ENCODE results near the gene CRAMP1. TPM values are rescaled to one million over a fixed set of nuclear protein-coding genes. Genes with fewer than 3 reads are reported as not detected.

CRAMP1 gene
- total RNA-seq, 1 donor from 2014 or later: 18.0 TPM

DNA sequence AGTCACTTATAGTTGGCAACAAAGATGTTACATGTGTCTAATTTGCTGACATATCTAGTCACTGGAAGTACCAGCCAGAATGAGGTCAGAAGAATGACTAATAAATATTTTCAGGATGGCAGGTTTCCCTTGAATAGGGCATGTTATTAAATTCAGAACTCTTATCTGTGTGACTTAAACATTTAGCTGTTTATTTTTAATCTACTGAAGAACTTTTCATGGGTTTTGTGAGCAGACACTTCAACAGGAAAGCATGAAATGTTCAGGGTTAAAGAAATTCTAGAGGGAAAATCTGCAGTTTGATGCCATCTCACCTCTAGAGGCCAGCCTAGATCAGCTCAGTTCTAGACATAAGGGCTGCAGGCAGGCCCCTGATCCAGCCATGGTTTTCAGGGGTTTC lies 79.1 kb downstream of the CRAMP1 start:
- Histone ChIP-seq H3K9ac (ENCODE audit: low read length) (peak overlapping the region; percentile 69), H2AFZ (ENCODE audit: low read depth, low read length) (no peak overlapping the region), H3K36me3 (ENCODE audit: insufficient read depth, low read length) (peaks cover 44% of the 10 kb centered on the region), H3K4me1 (ENCODE audit: insufficient read depth, low read length) (peaks cover 49% of the 10 kb centered on the region), H3K4me2 (ENCODE audit: low read length) (peak overlapping the region; percentile 82), H3K27me3 (ENCODE audit: insufficient read depth, low read length) (no peaks in the 10 kb centered on the region), H3K9me3 (ENCODE audit: insufficient read depth, low read depth, low read length) (no peaks in the 10 kb centered on the region), H3K79me2 (ENCODE audit: insufficient read depth, low read length) (peaks cover 88% of the 10 kb centered on the region), H3K4me3 (ENCODE audit: insufficient read depth, low read depth, low read length) (no peak overlapping the region), H4K20me1 (ENCODE audit: insufficient read depth, low read length) (peaks cover 14% of the 10 kb centered on the region), H3K27ac (ENCODE audit: low read depth, low read length) (peak overlapping the region; percentile 97)
- FAIRE-seq: no peak
- H3K36me3 Mint-ChIP-seq (ENCODE audit: low read depth, unreplicated experiment): peaks cover 39% of the 10 kb centered on the region
- TF ChIP-seq, protein P1, sequence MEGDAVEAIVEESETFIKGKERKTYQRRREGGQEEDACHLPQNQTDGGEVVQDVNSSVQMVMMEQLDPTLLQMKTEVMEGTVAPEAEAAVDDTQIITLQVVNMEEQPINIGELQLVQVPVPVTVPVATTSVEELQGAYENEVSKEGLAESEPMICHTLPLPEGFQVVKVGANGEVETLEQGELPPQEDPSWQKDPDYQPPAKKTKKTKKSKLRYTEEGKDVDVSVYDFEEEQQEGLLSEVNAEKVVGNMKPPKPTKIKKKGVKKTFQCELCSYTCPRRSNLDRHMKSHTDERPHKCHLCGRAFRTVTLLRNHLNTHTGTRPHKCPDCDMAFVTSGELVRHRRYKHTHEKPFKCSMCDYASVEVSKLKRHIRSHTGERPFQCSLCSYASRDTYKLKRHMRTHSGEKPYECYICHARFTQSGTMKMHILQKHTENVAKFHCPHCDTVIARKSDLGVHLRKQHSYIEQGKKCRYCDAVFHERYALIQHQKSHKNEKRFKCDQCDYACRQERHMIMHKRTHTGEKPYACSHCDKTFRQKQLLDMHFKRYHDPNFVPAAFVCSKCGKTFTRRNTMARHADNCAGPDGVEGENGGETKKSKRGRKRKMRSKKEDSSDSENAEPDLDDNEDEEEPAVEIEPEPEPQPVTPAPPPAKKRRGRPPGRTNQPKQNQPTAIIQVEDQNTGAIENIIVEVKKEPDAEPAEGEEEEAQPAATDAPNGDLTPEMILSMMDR (IDR thresholded peaks at IDR 0.05; ENCODE audit: insufficient read depth, low read depth, low read length): peak; percentile 18
- no peak for TF ChIP-seq EZH2 (IDR thresholded peaks at IDR 0.05; ENCODE audit: insufficient read depth, low read length)
- H3K4me3 Mint-ChIP-seq (ENCODE audit: unreplicated experiment): no peak overlapping the region
- DNase-seq (ENCODE audit: low read depth): peak; percentile 66
- peaks cover 53% of the 10 kb centered on the region for H3K4me1 Mint-ChIP-seq (ENCODE audit: low read depth, unreplicated experiment)
- peak overlapping the region; percentile 83 for H3K27ac Mint-ChIP-seq (ENCODE audit: unreplicated experiment)
- no peaks in the 10 kb centered on the region for H3K9me3 Mint-ChIP-seq (ENCODE audit: unreplicated experiment)
- H3K27me3 Mint-ChIP-seq (ENCODE audit: low read depth, unreplicated experiment): no peaks in the 10 kb centered on the region

DNA sequence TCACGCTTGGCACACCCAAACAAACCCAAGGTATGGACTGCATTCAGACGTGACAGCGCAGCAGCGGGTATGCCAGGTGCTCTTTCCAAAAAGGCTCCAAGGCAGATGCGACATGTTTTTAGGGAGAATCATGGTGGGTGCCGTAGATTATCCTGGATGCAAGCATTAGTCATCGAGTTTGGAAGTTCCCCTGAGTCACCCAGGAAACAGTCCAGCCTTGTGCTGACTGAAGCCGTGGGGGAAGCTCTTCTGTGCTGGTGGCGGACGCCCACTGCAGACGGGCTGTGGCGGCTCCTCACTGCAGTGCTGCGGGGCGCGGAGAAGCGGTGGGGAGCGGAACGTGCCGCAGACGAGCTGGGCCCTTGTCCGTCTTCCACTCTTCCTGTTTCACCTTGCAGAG lies 79.8 kb downstream of the CRAMP1 start:
- H3K9me3 Mint-ChIP-seq (ENCODE audit: unreplicated experiment): no peaks in the 10 kb centered on the region
- Histone ChIP-seq H4K20me1 (ENCODE audit: insufficient read depth, low read length) (peaks cover 20% of the 10 kb centered on the region), H3K27me3 (ENCODE audit: insufficient read depth, low read length) (no peaks in the 10 kb centered on the region), H3K4me3 (ENCODE audit: insufficient read depth, low read depth, low read length) (peak overlapping the region; percentile 37), H3K4me1 (ENCODE audit: insufficient read depth, low read length) (peaks cover 49% of the 10 kb centered on the region), H3K4me2 (ENCODE audit: low read length) (peak overlapping the region; percentile 82), H3K27ac (ENCODE audit: low read depth, low read length) (peak overlapping the region; percentile 97), H3K9ac (ENCODE audit: low read length) (peak overlapping the region; percentile 69), H3K36me3 (ENCODE audit: insufficient read depth, low read length) (peaks cover 45% of the 10 kb centered on the region), H3K79me2 (ENCODE audit: insufficient read depth, low read length) (peaks cover 88% of the 10 kb centered on the region), H2AFZ (ENCODE audit: low read depth, low read length) (no peak overlapping the region), H3K9me3 (ENCODE audit: insufficient read depth, low read depth, low read length) (peaks cover 3% of the 10 kb centered on the region)
- H3K36me3 Mint-ChIP-seq (ENCODE audit: low read depth, unreplicated experiment): peaks cover 41% of the 10 kb centered on the region
- FAIRE-seq (peak; percentile 94), DNase-seq (ENCODE audit: low read depth) (peak; percentile 92)
- peak overlapping the region; percentile 83 for H3K27ac Mint-ChIP-seq (ENCODE audit: unreplicated experiment)
- no peaks in the 10 kb centered on the region for H3K27me3 Mint-ChIP-seq (ENCODE audit: low read depth, unreplicated experiment)
- peaks cover 53% of the 10 kb centered on the region for H3K4me1 Mint-ChIP-seq (ENCODE audit: low read depth, unreplicated experiment)
- H3K4me3 Mint-ChIP-seq (ENCODE audit: unreplicated experiment): no peak overlapping the region
- no peak for TF ChIP-seq EZH2 (IDR thresholded peaks at IDR 0.05; ENCODE audit: insufficient read depth, low read length)
- TF ChIP-seq, protein P1 (IDR thresholded peaks at IDR 0.05; ENCODE audit: insufficient read depth, low read depth, low read length): no peak

DNA sequence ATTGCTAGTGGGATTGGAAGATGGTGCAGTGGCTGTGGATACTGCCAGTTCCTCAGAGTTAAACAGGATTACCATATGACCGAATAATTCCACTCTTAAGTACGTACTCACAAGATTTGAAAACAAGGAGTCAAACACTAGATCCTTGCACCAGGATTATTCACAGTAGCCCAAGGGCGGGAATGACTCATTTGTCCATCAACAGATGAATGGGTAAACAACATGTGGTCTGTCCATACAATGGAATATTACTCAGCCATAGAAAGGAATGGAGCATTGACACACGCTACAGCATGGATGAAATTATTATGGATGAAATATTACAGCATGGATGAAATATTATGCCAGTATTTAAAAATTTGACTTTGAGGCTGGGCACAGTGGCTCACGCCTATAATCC lies 84.7 kb downstream of the CRAMP1 start:
- Mint-ChIP-seq H3K27ac (ENCODE audit: unreplicated experiment) (no peak overlapping the region), H3K4me1 (ENCODE audit: low read depth, unreplicated experiment) (peaks cover 20% of the 10 kb centered on the region), H3K27me3 (ENCODE audit: low read depth, unreplicated experiment) (no peaks in the 10 kb centered on the region), H3K4me3 (ENCODE audit: unreplicated experiment) (no peak overlapping the region), H3K9me3 (ENCODE audit: unreplicated experiment) (peaks cover 1% of the 10 kb centered on the region), H3K36me3 (ENCODE audit: low read depth, unreplicated experiment) (peaks cover 55% of the 10 kb centered on the region)
- H3K79me2 ChIP-seq (ENCODE audit: insufficient read depth, low read length): peaks cover 51% of the 10 kb centered on the region
- TF ChIP-seq, protein P1 (IDR thresholded peaks at IDR 0.05; ENCODE audit: insufficient read depth, low read depth, low read length): no peak
- no peak for TF ChIP-seq EZH2 (IDR thresholded peaks at IDR 0.05; ENCODE audit: insufficient read depth, low read length)
- peaks cover 7% of the 10 kb centered on the region for H3K4me1 ChIP-seq (ENCODE audit: insufficient read depth, low read length)
- H3K4me3 ChIP-seq (ENCODE audit: insufficient read depth, low read depth, low read length): no peak overlapping the region
- H4K20me1 ChIP-seq (ENCODE audit: insufficient read depth, low read length): peaks cover 13% of the 10 kb centered on the region
- no peak overlapping the region for H3K9ac ChIP-seq (ENCODE audit: low read length)
- FAIRE-seq (no peak), DNase-seq (ENCODE audit: low read depth) (no peak)
- no peak overlapping the region for H3K4me2 ChIP-seq (ENCODE audit: low read length)
- no peak overlapping the region for H3K27ac ChIP-seq (ENCODE audit: low read depth, low read length)
- peaks cover 57% of the 10 kb centered on the region for H3K36me3 ChIP-seq (ENCODE audit: insufficient read depth, low read length)
- no peak overlapping the region for H2AFZ ChIP-seq (ENCODE audit: low read depth, low read length)
- H3K9me3 ChIP-seq (ENCODE audit: insufficient read depth, low read depth, low read length): peaks cover 3% of the 10 kb centered on the region
- H3K27me3 ChIP-seq (ENCODE audit: insufficient read depth, low read length): no peaks in the 10 kb centered on the region
